ENCODE measurements around the gene MTTP. TPM values are rescaled to one million over a fixed set of nuclear protein-coding genes. Genes with fewer than 3 reads are reported as not detected.

Gene MTTP
- total and polyA plus RNA-seq, 2 donors (not counting 1 experiment from before 2014, with no cell fraction given): 0.03 TPM; not detected in 1

DNA sequence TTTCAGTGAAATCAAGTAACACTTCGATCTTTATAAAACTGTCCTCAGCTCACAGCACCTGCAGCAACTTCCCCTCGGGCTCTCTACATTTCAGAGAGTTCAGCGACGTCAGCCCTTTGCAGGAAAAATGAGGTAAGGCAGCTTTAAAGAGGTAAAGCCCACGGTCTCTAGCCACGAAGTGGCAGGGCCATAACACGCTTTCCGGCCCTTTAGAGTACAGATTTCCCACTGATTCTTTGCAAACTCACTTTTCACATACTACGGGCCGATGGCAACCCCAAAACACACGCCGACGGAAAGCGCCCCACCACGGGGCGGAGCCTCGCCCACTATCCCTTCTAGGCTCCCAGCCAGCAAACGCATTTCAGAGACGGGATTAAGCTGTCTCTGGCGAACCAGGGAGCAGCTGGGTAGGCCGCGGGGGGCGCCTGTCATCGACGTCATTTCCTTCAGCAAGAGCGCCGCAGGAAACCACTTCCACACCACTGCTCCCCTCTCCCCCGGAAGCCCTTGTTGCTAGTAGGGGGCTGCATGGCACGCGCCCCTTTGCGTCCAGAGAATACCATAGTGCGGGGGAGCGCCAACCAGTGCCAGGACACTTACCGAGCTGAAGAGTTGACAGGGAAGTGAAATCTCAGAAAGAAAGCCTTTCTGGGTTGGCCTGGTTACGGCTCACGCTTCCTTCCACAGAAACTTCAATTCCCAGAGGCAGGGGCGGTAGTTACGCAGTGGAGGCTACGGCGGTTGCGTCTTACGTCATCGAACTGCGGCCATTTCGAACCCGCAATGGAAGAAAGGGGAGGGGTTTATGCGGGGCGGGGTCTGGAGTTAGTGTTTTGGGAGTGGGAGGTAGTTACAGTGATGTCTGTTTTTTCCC is 11.1 kb upstream of the MTTP start, which contains the start of gene TRMT10A:
Gene TRMT10A, minus strand, starts transcription at position 730 of the 877 bp plus-strand sequence. CDS start 4,701 bp downstream, outside the sequence.
- Histone ChIP-seq H3K4me3 (ENCODE audit: control extremely low read depth in 1 of 5, extremely low read depth in 1 of 5, insufficient read depth in 1 of 5, low read depth in 2 of 5, low read length in 4 of 5) (peak within 1 kb of the TSS; percentile 73 to 92 (median 80)), H3K27me3 (replicated peaks in 1 of 4; ENCODE audit: control extremely low read depth in 1 of 4, control insufficient read depth in 3 of 4, insufficient read depth in 4 of 4, low read length in 3 of 4) (peaks cover 0 to 9% (median 2%) of the 10 kb centered on the region in 4 experiments), H3K36me3 (replicated peaks in 1 of 2; ENCODE audit: control extremely low read depth in 1 of 2, control insufficient read depth in 1 of 2, extremely low read depth in 1 of 2, insufficient read depth in 2 of 2, low read length in 1 of 2) (peaks cover 0 to 1% of the 10 kb centered on the region in 2 experiments), H4K20me1 (ENCODE audit: control insufficient read depth, insufficient read depth, low read length, poor library complexity, severe bottlenecking) (no peaks in the 10 kb centered on the region), H3K4me1 (ENCODE audit: control insufficient read depth in 2 of 2, insufficient read depth in 2 of 2, low read length in 2 of 2) (peaks cover 4 to 9% of the 10 kb centered on the region in 2 donors), H3K9me3 (ENCODE audit: control extremely low read depth in 1 of 3, control insufficient read depth in 2 of 3, insufficient read depth in 1 of 3, low read length in 2 of 3) (no peaks in the 10 kb centered on the region), H3K4me2 (replicated peaks; ENCODE audit: low read depth, low read length, poor library complexity, severe bottlenecking) (peak within 1 kb of the TSS; percentile 87), H3K79me2 (ENCODE audit: control insufficient read depth, insufficient read depth, low read length) (no peaks in the 10 kb centered on the region), H3K27ac (ENCODE audit: low read length in 2 of 2) (peak within 1 kb of the TSS; percentile 96), H3K9ac (ENCODE audit: low read length) (peak within 1 kb of the TSS; percentile 84), H2AFZ (ENCODE audit: insufficient read depth, low read depth, low read length, poor library complexity, severe bottlenecking) (peak within 1 kb of the TSS; percentile 86)
- under 1% methylated on average over 34 of the region's 48 CpGs for WGBS (ENCODE audit: insufficient coverage)
- TF ChIP-seq, protein P1, sequence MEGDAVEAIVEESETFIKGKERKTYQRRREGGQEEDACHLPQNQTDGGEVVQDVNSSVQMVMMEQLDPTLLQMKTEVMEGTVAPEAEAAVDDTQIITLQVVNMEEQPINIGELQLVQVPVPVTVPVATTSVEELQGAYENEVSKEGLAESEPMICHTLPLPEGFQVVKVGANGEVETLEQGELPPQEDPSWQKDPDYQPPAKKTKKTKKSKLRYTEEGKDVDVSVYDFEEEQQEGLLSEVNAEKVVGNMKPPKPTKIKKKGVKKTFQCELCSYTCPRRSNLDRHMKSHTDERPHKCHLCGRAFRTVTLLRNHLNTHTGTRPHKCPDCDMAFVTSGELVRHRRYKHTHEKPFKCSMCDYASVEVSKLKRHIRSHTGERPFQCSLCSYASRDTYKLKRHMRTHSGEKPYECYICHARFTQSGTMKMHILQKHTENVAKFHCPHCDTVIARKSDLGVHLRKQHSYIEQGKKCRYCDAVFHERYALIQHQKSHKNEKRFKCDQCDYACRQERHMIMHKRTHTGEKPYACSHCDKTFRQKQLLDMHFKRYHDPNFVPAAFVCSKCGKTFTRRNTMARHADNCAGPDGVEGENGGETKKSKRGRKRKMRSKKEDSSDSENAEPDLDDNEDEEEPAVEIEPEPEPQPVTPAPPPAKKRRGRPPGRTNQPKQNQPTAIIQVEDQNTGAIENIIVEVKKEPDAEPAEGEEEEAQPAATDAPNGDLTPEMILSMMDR (IDR thresholded peaks at IDR 0.05): no peak
- no peak for TF ChIP-seq EZH2 (IDR thresholded peaks at IDR 0.05; ENCODE audit: borderline replicate concordance, insufficient read depth, low read depth, low read length, poor library complexity, severe bottlenecking)
- intact Hi-C loops (cut with micrococcal nuclease): loop anchor here (1.0 to 10.0 kb wide), 9 partner anchors 253 to 1421 kb away; partner anchors contain the start of genes ADH5, DAPP1, EIF4E and H2AZ1
- no peaks in the 10 kb centered on the region for H3K9me3 Mint-ChIP-seq (ENCODE audit: insufficient read depth)
- peak within 1 kb of the TSS; percentile 100 for H3K27ac Mint-ChIP-seq
- peak; percentile 98 for DNase-seq
- peaks cover 18% of the 10 kb centered on the region for H3K4me1 Mint-ChIP-seq
- peak within 1 kb of the TSS; percentile 99 for H3K4me3 Mint-ChIP-seq
- peak; percentile 84 for ATAC-seq (ENCODE audit: low read depth)
- H3K27me3 Mint-ChIP-seq: peaks cover 24% of the 10 kb centered on the region
- ChIA-PET CTCF (interaction anchor here (0.6 to 3.7 kb wide), 16 partner anchors 9 to 1231 kb away, joined by 3 to 44 read pairs (median 4); partner anchors contain the start of genes DNAJB14, H2AZ1, LAMTOR3 and METAP1), POLR2A (interaction anchor here (0.5 to 1.5 kb wide), 11 partner anchors 9 to 475 kb away, joined by 3 to 8 read pairs (median 3); partner anchors contain the start of genes ADH5, DAPP1, H2AZ1 and LAMTOR3)
